Liver (tissue), 3 donors: ENCODE data around the gene YLPM1.

ENCODE experiments used
- CTCF ChIP-seq: fragments of 150-350 bp; IDR thresholded peaks from 2 replicates; pipeline ENCODE4 v1.5.1; 2017; ENCODE audit warnings: improper control_type of control experiment, low read depth, low read length; ENCODE audit not compliant: missing input control
- EGR1 ChIP-seq, 2 donors: IDR thresholded peaks; 2 replicates each; pipeline ENCODE4 v1.6.1; 2016 to 2018; ENCODE audit warnings: antibody characterized with exemption in 2 of 2, low read depth in 2 of 2
- HNF4G ChIP-seq: IDR thresholded peaks from 2 replicates; pipeline ENCODE4 v1.6.1; 2016; ENCODE audit warnings: antibody characterized with exemption
- RAD21 ChIP-seq, 2 donors: IDR thresholded peaks; 2 replicates each; pipeline ENCODE4 v1.6.1; 2016; ENCODE audit warnings: antibody characterized with exemption in 2 of 2, mild to moderate bottlenecking in 2 of 2
- REST ChIP-seq: IDR thresholded peaks from 2 replicates; pipeline ENCODE4 v1.6.1; 2016; ENCODE audit warnings: antibody characterized with exemption, mild to moderate bottlenecking
- RXRA ChIP-seq, 2 donors: IDR thresholded peaks; 2 replicates each; pipeline ENCODE4 v1.6.1; 2017 to 2018; ENCODE audit warnings: antibody characterized with exemption in 2 of 2, mild to moderate bottlenecking in 1 of 2
- SP1 ChIP-seq: IDR thresholded peaks from 2 replicates; pipeline ENCODE4 v1.6.1; 2018; ENCODE audit warnings: antibody characterized with exemption, mild to moderate bottlenecking
- YY1 ChIP-seq: IDR thresholded peaks from 2 replicates; pipeline ENCODE4 v1.6.1; 2016; ENCODE audit warnings: antibody characterized with exemption, mild to moderate bottlenecking
- ZBTB33 ChIP-seq: IDR thresholded peaks from 2 replicates; pipeline ENCODE4 v1.6.1; 2016; ENCODE audit warnings: antibody characterized with exemption
- TF ChIP-seq, protein P1 (sequence below): IDR thresholded peaks from 2 replicates; pipeline ENCODE4 v1.6.1; 2016; ENCODE audit warnings: antibody characterized with exemption
- donor health status: healthy.
- donor health status: healthy.

GRCh38 chr14:74762917-74763802 lies at the start of gene YLPM1:
- peak; percentile 36 for TF ChIP-seq CTCF
- TF ChIP-seq SP1, result peak; percentile 69
- TF ChIP-seq RXRA (IDR thresholded peaks at IDR 0.05), result peak; percentile 43 to 66
- peak; percentile 93 for TF ChIP-seq YY1
- peak; percentile 53 to 62 for TF ChIP-seq RAD21 (IDR thresholded peaks at IDR 0.05)
- TF ChIP-seq, protein P1, sequence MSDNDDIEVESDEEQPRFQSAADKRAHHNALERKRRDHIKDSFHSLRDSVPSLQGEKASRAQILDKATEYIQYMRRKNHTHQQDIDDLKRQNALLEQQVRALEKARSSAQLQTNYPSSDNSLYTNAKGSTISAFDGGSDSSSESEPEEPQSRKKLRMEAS, result peak; percentile 27
- no peak for TF ChIP-seq REST
- TF ChIP-seq HNF4G, result no peak
- no peak for TF ChIP-seq EGR1 (IDR thresholded peaks at IDR 0.05; ENCODE audit: low read depth in 2 of 2)
- peak; percentile 35 for TF ChIP-seq ZBTB33
